ENCODE results near the gene LARP4. TPM values are rescaled to one million over a fixed set of nuclear protein-coding genes. Genes with fewer than 3 reads are reported as not detected.

LARP4 gene
- total and polyA plus RNA-seq, 2 of the 4 experiments (the other 2 are of a cell fraction), result 11.3 to 42.5 TPM

- in situ Hi-C loops (cut with MboI; ENCODE audit: low sequenced_read_pairs), result loop anchor here (5.0 to 25.0 kb wide), 2 partner anchors 129 to 854 kb away; no protein-coding TSS in a partner anchor
Measured at GRCh38 chr12:50508414-50508813, 107.7 kb downstream of the LARP4 start.

More at GRCh38 chr12:50508414-50508813, 107.7 kb downstream of the LARP4 start:
- Histone ChIP-seq H3K9ac (ENCODE audit: low read depth, low read length) (no peak overlapping the region), H4K5ac (ENCODE audit: low read depth, low read length) (no peak overlapping the region), H3K14ac (replicated peaks; ENCODE audit: low read depth, low read length) (no peak overlapping the region), H3K9me3 (ENCODE audit: control insufficient read depth, insufficient read depth, low read length) (no peaks in the 10 kb centered on the region), H3K36me3 (ENCODE audit: control insufficient read depth, insufficient read depth, low read length) (no peaks in the 10 kb centered on the region; the same call in 1 of the 2 replicates), H3K27me3 (ENCODE audit: control insufficient read depth, insufficient read depth, low read length) (no peaks in the 10 kb centered on the region), H3K56ac (ENCODE audit: extremely low read depth, insufficient read depth, low read length) (no peak overlapping the region), H3K18ac (ENCODE audit: low read depth, low read length) (no peak overlapping the region), H3K23ac (ENCODE audit: low read depth, low read length) (no peak overlapping the region), H3K4ac (ENCODE audit: low read depth, low read length) (no peak overlapping the region), H3K27ac (ENCODE audit: insufficient read depth, low read length) (no peak overlapping the region), H2AFZ (replicated peaks; ENCODE audit: low read length, poor library complexity) (no peak overlapping the region), H2BK5ac (ENCODE audit: low read depth, low read length, poor library complexity, severe bottlenecking) (no peak overlapping the region), H2AK5ac (ENCODE audit: low read depth, low read length) (no peak overlapping the region), H3K79me1 (ENCODE audit: low read depth in 1 of 2, low read length in 2 of 2) (peaks cover 26 to 63% of the 10 kb centered on the region in 2 experiments), H4K8ac (ENCODE audit: low read depth in 2 of 2, low read length in 2 of 2) (no peak overlapping the region), H3K4me3 (ENCODE audit: insufficient read depth, low read depth, low read length) (no peak overlapping the region), H2AK9ac (replicated peaks; ENCODE audit: low read depth, low read length, poor library complexity) (no peak overlapping the region), H3K4me1 (ENCODE audit: control insufficient read depth, insufficient read depth, low read length) (peaks cover 2% of the 10 kb centered on the region; the same call in 1 of the 2 replicates), H3K9me1 (ENCODE audit: insufficient read depth, low read length) (no peaks in the 10 kb centered on the region), H3K4me2 (ENCODE audit: low read depth, low read length) (no peak overlapping the region), H2BK120ac (ENCODE audit: low read depth, low read length) (no peak overlapping the region), H4K91ac (ENCODE audit: insufficient read depth, low read depth, low read length) (no peak overlapping the region), H4K20me1 (ENCODE audit: insufficient read depth, low read length) (peaks cover 21% of the 10 kb centered on the region), H2BK15ac (ENCODE audit: low read depth, low read length) (no peak overlapping the region), H2BK20ac (ENCODE audit: low read depth, low read length) (no peak overlapping the region)
- POLR2A ChIA-PET (ENCODE audit: unreplicated experiment), result no interaction called here
- intact Hi-C loops (cut with micrococcal nuclease) (loop anchor here (5.0 kb wide), 1 partner anchor 114 kb away; no protein-coding TSS in a partner anchor), dilution Hi-C loops (cut with HindIII; ENCODE audit: low sequenced_read_pairs, unreplicated experiment) (no loop called here)
- WGBS, 2 experiments (ENCODE audit: extremely low coverage in 2 of 2, insufficient read length in 1 of 2), result 100% methylated on average over 1 of the region's 6 CpGs; no CpG with 5 or more reads in 1 of the 2 experiments
- no peak for DNase-seq
- no TSS peak for BruUV-seq (replicated peaks)
- TF ChIP-seq RFX5 (IDR thresholded peaks at IDR 0.05; ENCODE audit: low read depth, low read length), result no peak
- no peak for TF ChIP-seq RAD21 (IDR thresholded peaks at IDR 0.05; ENCODE audit: low read length)
- no peak for TF ChIP-seq BHLHE40 (IDR thresholded peaks at IDR 0.05; ENCODE audit: low read depth, low read length)
- TF ChIP-seq MAFK (IDR thresholded peaks at IDR 0.05; ENCODE audit: low read depth, low read length), result no peak
- no peak for TF ChIP-seq SMC3 (IDR thresholded peaks at IDR 0.05; ENCODE audit: low read depth, low read length)
- TF ChIP-seq MAZ (IDR thresholded peaks at IDR 0.05; ENCODE audit: borderline replicate concordance, low read depth, low read length), result no peak
- TF ChIP-seq ELK1 (IDR thresholded peaks at IDR 0.05; ENCODE audit: borderline replicate concordance, low read depth, low read length), result no peak
- TF ChIP-seq RCOR1 (IDR thresholded peaks at IDR 0.05; ENCODE audit: insufficient replicate concordance, low read length), result no peak
- TF ChIP-seq NFE2L2 (IDR thresholded peaks at IDR 0.05; ENCODE audit: low read depth, low read length), result no peak
- no peak for ATAC-seq (ENCODE audit: low read depth)
- CTCF ChIA-PET, result interaction anchor here (0.8 to 1.3 kb wide), 3 partner anchors 12 to 130 kb away, joined by 3 to 5 read pairs (median 4); no protein-coding TSS in a partner anchor

Data from IMR-90 (cell line).